ENCODE measurements around the gene AHNAK.

DNA sequence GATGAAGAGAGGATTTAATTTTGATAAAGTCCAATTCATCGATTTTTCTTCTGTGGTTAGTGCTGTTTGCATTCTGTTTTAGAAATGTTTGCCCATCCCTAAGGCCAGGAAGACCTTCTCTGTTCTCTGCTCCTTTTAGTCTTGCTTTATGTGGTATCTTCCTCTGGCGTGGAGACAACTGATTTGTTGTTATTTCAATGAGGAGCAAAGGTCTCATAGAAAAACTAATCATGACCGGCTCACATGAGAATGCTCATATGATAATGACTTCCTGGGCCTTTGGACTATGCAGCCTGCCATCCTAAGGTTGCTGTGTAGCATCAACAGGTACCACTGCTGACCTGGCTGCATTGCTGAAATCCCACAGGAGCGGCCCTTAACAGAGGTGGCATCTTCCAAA, 108.0 kb downstream of the AHNAK start:
- TF ChIP-seq, protein P1, sequence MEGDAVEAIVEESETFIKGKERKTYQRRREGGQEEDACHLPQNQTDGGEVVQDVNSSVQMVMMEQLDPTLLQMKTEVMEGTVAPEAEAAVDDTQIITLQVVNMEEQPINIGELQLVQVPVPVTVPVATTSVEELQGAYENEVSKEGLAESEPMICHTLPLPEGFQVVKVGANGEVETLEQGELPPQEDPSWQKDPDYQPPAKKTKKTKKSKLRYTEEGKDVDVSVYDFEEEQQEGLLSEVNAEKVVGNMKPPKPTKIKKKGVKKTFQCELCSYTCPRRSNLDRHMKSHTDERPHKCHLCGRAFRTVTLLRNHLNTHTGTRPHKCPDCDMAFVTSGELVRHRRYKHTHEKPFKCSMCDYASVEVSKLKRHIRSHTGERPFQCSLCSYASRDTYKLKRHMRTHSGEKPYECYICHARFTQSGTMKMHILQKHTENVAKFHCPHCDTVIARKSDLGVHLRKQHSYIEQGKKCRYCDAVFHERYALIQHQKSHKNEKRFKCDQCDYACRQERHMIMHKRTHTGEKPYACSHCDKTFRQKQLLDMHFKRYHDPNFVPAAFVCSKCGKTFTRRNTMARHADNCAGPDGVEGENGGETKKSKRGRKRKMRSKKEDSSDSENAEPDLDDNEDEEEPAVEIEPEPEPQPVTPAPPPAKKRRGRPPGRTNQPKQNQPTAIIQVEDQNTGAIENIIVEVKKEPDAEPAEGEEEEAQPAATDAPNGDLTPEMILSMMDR (IDR thresholded peaks at IDR 0.05) = no peak
- no peak for TF ChIP-seq POLR2A (IDR thresholded peaks at IDR 0.05)

Measured in thyroid gland (tissue), 4 donors.